ENCODE data around the gene AMDHD1. TPM values are rescaled to one million over a fixed set of nuclear protein-coding genes. Genes with fewer than 3 reads are reported as not detected.

AMDHD1 gene
- total RNA-seq, 1 experiment from 2014 or later, result 1.6 TPM

DNA sequence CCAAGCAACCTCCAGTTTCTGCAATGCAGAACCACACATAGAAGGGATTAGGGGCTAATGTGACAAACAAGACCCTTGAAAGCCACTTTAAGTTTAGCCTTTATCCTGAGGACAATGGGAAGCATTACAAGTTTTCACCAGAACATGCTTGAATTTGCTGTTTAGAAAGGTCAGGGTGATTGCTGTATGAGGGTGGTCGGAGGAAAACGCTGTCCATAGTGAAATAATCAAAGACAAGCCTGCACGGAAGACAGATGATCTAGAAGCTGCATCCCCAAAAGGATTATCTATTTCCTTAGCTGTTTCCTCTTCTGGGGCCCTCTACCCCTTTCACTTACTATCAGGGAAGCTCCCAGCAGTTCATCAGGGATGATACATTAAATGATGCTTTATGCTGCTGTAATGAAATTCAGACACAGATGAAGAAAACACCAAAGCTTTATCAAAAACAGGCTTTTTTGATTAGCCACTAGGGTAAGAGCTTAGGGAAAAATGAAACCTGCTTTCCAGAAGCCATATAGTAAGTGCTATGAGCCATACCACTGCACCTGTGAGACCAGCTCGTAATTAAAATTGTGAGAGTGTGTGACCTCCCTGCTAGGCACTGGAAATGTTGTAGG, 46.5 kb downstream of the AMDHD1 start (continued):
- no peak for TF ChIP-seq ARID4B (CRISPR knock-in tag; IDR thresholded peaks at IDR 0.05; ENCODE audit: borderline replicate concordance)
- TF ChIP-seq HMGA2 (CRISPR knock-in tag; IDR thresholded peaks at IDR 0.05), result no peak
- no peak for TF ChIP-seq GRHL2 (CRISPR knock-in tag; IDR thresholded peaks at IDR 0.05; ENCODE audit: insufficient replicate concordance, severe bottlenecking)
- TF ChIP-seq E2F4 (CRISPR knock-in tag; IDR thresholded peaks at IDR 0.05; ENCODE audit: borderline replicate concordance, low read depth), result no peak
- TF ChIP-seq ZNF138 (CRISPR knock-in tag; conservative IDR thresholded peaks at IDR 0.05), result no peak

- ChIA-PET CTCF (interaction anchor here (1.2 to 5.1 kb wide), 6 partner anchors 8 to 72 kb away, joined by 3 to 32 read pairs (median 5); partner anchors contain the start of gene LTA4H), POLR2A (no interaction called here)
- Mint-ChIP-seq H3K9me3 (no peaks in the 10 kb centered on the region), H3K4me1 (peaks cover 38% of the 10 kb centered on the region), H3K27ac (no peak overlapping the region), H3K4me3 (no peak overlapping the region), H3K27me3 (ENCODE audit: low read depth) (no peaks in the 10 kb centered on the region; the same call in 1 of the 2 replicates), H3K36me3 (no peaks in the 10 kb centered on the region)
- no peak; the same call in none of the 2 replicates for ATAC-seq
- DNase-seq (ENCODE audit: low spot score), result no peak
- TF ChIP-seq NR3C1 (CRISPR knock-in tag; conservative IDR thresholded peaks at IDR 0.05; ENCODE audit: low read depth), result no peak
- no peak for TF ChIP-seq ATF3 (CRISPR knock-in tag; conservative IDR thresholded peaks at IDR 0.05)
- no peak for TF ChIP-seq NFE2L1 (CRISPR knock-in tag; IDR thresholded peaks at IDR 0.05)
- TF ChIP-seq ZMAT4 (CRISPR knock-in tag; IDR thresholded peaks at IDR 0.05), result no peak
- TF ChIP-seq CREM (CRISPR knock-in tag; IDR thresholded peaks at IDR 0.05), result no peak
- TF ChIP-seq, protein P1, sequence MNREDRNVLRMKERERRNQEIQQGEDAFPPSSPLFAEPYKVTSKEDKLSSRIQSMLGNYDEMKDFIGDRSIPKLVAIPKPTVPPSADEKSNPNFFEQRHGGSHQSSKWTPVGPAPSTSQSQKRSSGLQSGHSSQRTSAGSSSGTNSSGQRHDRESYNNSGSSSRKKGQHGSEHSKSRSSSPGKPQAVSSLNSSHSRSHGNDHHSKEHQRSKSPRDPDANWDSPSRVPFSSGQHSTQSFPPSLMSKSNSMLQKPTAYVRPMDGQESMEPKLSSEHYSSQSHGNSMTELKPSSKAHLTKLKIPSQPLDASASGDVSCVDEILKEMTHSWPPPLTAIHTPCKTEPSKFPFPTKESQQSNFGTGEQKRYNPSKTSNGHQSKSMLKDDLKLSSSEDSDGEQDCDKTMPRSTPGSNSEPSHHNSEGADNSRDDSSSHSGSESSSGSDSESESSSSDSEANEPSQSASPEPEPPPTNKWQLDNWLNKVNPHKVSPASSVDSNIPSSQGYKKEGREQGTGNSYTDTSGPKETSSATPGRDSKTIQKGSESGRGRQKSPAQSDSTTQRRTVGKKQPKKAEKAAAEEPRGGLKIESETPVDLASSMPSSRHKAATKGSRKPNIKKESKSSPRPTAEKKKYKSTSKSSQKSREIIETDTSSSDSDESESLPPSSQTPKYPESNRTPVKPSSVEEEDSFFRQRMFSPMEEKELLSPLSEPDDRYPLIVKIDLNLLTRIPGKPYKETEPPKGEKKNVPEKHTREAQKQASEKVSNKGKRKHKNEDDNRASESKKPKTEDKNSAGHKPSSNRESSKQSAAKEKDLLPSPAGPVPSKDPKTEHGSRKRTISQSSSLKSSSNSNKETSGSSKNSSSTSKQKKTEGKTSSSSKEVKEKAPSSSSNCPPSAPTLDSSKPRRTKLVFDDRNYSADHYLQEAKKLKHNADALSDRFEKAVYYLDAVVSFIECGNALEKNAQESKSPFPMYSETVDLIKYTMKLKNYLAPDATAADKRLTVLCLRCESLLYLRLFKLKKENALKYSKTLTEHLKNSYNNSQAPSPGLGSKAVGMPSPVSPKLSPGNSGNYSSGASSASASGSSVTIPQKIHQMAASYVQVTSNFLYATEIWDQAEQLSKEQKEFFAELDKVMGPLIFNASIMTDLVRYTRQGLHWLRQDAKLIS (CRISPR knock-in tag; IDR thresholded peaks at IDR 0.05; ENCODE audit: borderline replicate concordance), result no peak
- no peak for TF ChIP-seq OVOL2 (CRISPR knock-in tag; IDR thresholded peaks at IDR 0.05; ENCODE audit: borderline replicate concordance)
- TF ChIP-seq ATF1 (CRISPR knock-in tag; IDR thresholded peaks at IDR 0.05), result no peak
- no peak for TF ChIP-seq NR1H2 (CRISPR knock-in tag; IDR thresholded peaks at IDR 0.05)
- TF ChIP-seq, protein P2, sequence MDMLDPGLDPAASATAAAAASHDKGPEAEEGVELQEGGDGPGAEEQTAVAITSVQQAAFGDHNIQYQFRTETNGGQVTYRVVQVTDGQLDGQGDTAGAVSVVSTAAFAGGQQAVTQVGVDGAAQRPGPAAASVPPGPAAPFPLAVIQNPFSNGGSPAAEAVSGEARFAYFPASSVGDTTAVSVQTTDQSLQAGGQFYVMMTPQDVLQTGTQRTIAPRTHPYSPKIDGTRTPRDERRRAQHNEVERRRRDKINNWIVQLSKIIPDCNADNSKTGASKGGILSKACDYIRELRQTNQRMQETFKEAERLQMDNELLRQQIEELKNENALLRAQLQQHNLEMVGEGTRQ (CRISPR knock-in tag; IDR thresholded peaks at IDR 0.05), result no peak
Observed at GRCh38 chr12:95990136-95990535, 47.0 kb downstream of the AMDHD1 start.
